ENCODE measurements around the gene DSC2. TPM values are rescaled to one million over a fixed set of nuclear protein-coding genes. Genes with fewer than 3 reads are reported as not detected.

Gene DSC2
- polyA plus RNA-seq, 1 of the 3 experiments (the other 2 are of a cell fraction) = not detected

DNA sequence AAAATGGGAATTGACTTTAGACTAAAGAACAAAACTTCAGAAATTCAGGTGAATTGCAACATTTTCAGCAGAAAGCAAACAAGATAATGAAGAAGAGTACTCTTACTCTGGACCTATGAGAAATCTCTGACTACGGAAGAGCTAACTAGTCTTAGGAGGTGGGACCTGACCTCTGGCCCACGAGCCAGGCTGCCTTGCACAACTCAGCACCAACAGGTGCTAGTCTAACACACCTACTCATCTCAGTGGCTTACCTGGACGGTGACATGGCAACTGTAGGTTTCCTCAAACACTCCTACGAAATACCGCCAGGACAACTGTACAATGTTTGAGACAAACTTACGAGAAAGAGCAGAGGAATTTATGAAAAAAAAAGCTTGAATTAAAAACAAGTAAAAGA lies 56.6 kb downstream of the DSC2 start:
- CTCF ChIA-PET = no interaction called here
- TF ChIP-seq YY1 (IDR thresholded peaks at IDR 0.05; ENCODE audit: low read depth) = no peak
- TF ChIP-seq FOXJ3 (CRISPR knock-in tag; IDR thresholded peaks at IDR 0.05) = no peak
- no peak for TF ChIP-seq RAD21 (IDR thresholded peaks at IDR 0.05; ENCODE audit: low read length)
- TF ChIP-seq GATA2 (CRISPR knock-in tag; IDR thresholded peaks at IDR 0.05) = no peak
- no peak for TF ChIP-seq SIN3A (IDR thresholded peaks at IDR 0.05; ENCODE audit: borderline replicate concordance, low read depth, low read length)
- TF ChIP-seq RFX5 (IDR thresholded peaks at IDR 0.05; ENCODE audit: low read length) = no peak
- TF ChIP-seq, protein P1, sequence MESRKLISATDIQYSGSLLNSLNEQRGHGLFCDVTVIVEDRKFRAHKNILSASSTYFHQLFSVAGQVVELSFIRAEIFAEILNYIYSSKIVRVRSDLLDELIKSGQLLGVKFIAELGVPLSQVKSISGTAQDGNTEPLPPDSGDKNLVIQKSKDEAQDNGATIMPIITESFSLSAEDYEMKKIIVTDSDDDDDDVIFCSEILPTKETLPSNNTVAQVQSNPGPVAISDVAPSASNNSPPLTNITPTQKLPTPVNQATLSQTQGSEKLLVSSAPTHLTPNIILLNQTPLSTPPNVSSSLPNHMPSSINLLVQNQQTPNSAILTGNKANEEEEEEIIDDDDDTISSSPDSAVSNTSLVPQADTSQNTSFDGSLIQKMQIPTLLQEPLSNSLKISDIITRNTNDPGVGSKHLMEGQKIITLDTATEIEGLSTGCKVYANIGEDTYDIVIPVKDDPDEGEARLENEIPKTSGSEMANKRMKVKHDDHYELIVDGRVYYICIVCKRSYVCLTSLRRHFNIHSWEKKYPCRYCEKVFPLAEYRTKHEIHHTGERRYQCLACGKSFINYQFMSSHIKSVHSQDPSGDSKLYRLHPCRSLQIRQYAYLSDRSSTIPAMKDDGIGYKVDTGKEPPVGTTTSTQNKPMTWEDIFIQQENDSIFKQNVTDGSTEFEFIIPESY (IDR thresholded peaks at IDR 0.05; ENCODE audit: borderline replicate concordance, low read depth) = no peak
- TF ChIP-seq, protein P2, sequence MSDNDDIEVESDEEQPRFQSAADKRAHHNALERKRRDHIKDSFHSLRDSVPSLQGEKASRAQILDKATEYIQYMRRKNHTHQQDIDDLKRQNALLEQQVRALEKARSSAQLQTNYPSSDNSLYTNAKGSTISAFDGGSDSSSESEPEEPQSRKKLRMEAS (IDR thresholded peaks at IDR 0.05; ENCODE audit: low read depth) = no peak
- TF ChIP-seq ELF1 (IDR thresholded peaks at IDR 0.05) = no peak
- no peak for TF ChIP-seq TAF1 (IDR thresholded peaks at IDR 0.05; ENCODE audit: borderline replicate concordance, low read depth, low read length)
- TF ChIP-seq RXRA (IDR thresholded peaks at IDR 0.05; ENCODE audit: borderline replicate concordance, low read depth) = no peak
- TF ChIP-seq, protein P3, sequence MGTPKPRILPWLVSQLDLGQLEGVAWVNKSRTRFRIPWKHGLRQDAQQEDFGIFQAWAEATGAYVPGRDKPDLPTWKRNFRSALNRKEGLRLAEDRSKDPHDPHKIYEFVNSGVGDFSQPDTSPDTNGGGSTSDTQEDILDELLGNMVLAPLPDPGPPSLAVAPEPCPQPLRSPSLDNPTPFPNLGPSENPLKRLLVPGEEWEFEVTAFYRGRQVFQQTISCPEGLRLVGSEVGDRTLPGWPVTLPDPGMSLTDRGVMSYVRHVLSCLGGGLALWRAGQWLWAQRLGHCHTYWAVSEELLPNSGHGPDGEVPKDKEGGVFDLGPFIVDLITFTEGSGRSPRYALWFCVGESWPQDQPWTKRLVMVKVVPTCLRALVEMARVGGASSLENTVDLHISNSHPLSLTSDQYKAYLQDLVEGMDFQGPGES (IDR thresholded peaks at IDR 0.05; ENCODE audit: low read depth, low read length) = no peak
- TF ChIP-seq, protein P4, sequence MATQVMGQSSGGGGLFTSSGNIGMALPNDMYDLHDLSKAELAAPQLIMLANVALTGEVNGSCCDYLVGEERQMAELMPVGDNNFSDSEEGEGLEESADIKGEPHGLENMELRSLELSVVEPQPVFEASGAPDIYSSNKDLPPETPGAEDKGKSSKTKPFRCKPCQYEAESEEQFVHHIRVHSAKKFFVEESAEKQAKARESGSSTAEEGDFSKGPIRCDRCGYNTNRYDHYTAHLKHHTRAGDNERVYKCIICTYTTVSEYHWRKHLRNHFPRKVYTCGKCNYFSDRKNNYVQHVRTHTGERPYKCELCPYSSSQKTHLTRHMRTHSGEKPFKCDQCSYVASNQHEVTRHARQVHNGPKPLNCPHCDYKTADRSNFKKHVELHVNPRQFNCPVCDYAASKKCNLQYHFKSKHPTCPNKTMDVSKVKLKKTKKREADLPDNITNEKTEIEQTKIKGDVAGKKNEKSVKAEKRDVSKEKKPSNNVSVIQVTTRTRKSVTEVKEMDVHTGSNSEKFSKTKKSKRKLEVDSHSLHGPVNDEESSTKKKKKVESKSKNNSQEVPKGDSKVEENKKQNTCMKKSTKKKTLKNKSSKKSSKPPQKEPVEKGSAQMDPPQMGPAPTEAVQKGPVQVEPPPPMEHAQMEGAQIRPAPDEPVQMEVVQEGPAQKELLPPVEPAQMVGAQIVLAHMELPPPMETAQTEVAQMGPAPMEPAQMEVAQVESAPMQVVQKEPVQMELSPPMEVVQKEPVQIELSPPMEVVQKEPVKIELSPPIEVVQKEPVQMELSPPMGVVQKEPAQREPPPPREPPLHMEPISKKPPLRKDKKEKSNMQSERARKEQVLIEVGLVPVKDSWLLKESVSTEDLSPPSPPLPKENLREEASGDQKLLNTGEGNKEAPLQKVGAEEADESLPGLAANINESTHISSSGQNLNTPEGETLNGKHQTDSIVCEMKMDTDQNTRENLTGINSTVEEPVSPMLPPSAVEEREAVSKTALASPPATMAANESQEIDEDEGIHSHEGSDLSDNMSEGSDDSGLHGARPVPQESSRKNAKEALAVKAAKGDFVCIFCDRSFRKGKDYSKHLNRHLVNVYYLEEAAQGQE (IDR thresholded peaks at IDR 0.05; ENCODE audit: low read depth, low read length) = no peak
- no peak for TF ChIP-seq SMC3 (IDR thresholded peaks at IDR 0.05; ENCODE audit: low read depth, low read length)
- TF ChIP-seq, protein P5, sequence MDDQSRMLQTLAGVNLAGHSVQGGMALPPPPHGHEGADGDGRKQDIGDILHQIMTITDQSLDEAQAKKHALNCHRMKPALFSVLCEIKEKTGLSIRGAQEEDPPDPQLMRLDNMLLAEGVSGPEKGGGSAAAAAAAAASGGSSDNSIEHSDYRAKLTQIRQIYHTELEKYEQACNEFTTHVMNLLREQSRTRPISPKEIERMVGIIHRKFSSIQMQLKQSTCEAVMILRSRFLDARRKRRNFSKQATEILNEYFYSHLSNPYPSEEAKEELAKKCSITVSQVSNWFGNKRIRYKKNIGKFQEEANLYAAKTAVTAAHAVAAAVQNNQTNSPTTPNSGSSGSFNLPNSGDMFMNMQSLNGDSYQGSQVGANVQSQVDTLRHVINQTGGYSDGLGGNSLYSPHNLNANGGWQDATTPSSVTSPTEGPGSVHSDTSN (IDR thresholded peaks at IDR 0.05) = no peak
- TF ChIP-seq, protein P6, sequence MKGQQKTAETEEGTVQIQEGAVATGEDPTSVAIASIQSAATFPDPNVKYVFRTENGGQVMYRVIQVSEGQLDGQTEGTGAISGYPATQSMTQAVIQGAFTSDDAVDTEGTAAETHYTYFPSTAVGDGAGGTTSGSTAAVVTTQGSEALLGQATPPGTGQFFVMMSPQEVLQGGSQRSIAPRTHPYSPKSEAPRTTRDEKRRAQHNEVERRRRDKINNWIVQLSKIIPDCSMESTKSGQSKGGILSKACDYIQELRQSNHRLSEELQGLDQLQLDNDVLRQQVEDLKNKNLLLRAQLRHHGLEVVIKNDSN (IDR thresholded peaks at IDR 0.05; ENCODE audit: borderline replicate concordance, low read depth) = no peak
- no peak for TF ChIP-seq FOSL2 (IDR thresholded peaks at IDR 0.05; ENCODE audit: borderline replicate concordance, low read depth)
- no peak for TF ChIP-seq EZH2phosphoT487 (IDR thresholded peaks at IDR 0.05; ENCODE audit: borderline replicate concordance, low read depth)
- no peak for TF ChIP-seq MXI1 (IDR thresholded peaks at IDR 0.05; ENCODE audit: low read depth, low read length)
- Histone ChIP-seq H3K9ac (no peak overlapping the region), H3K9me3 (no peaks in the 10 kb centered on the region), H3K4me1 (ENCODE audit: control insufficient read depth in 1 of 2, insufficient read depth in 2 of 2, low read depth in 1 of 2, low read length in 1 of 2) (no peaks in the 10 kb centered on the region), H3F3A (replicated peaks; ENCODE audit: insufficient read depth) (no peaks in the 10 kb centered on the region), H3K4me3 (ENCODE audit: low read depth in 2 of 2, low read length in 1 of 2) (no peak overlapping the region), H3K27ac (ENCODE audit: low read depth in 2 of 2, low read length in 1 of 2) (no peak overlapping the region), H3K4me2 (no peak overlapping the region), H3K27me3 (ENCODE audit: insufficient read depth) (peaks cover 32% of the 10 kb centered on the region), H3K79me2 (ENCODE audit: insufficient read depth) (no peaks in the 10 kb centered on the region), H3K9me2 (no peaks in the 10 kb centered on the region), H3K36me3 (replicated peaks in 1 of 2; ENCODE audit: control insufficient read depth in 1 of 2, insufficient read depth in 2 of 2, low read length in 1 of 2) (no peaks in the 10 kb centered on the region), H4K20me1 (ENCODE audit: insufficient read depth) (no peaks in the 10 kb centered on the region), H2AFZ (ENCODE audit: low read depth) (no peak overlapping the region)
- 25% methylated on average over 6 of the region's 6 CpGs for WGBS (ENCODE audit: low lambda C conversion rate)
- no peak for DNase-seq
- POLR2A ChIA-PET = no interaction called here

Data from SK-N-SH (cell line).